Ovary (tissue), 3 donors: ENCODE data around the gene GASK1A.

Source experiments
- CTCF ChIP-seq, 3 donors: fragments of 450-650 bp in 2 of 3; fragments of 200-600 bp in 1 of 3; IDR thresholded peaks; one replicate each; pipeline versions ENCODE4 v1.5.1 to v1.8.0; 2016 to 2022; ENCODE audit warnings: antibody characterized with exemption in 3 of 3, mild to moderate bottlenecking in 1 of 3
- EP300 ChIP-seq: sonication (generic); formaldehyde crosslinking; IDR thresholded peaks from one replicate; pipeline ENCODE4 v1.6.1; 2017; ENCODE audit warnings: antibody characterized with exemption
- POLR2A ChIP-seq: fragments of 450-650 bp; IDR thresholded peaks from one replicate; pipeline ENCODE4 v1.6.1; 2017; ENCODE audit warnings: antibody characterized with exemption, mild to moderate bottlenecking, moderate library complexity
- donor health status: DM: no; HTN: no; CAD: no.

GRCh38 chr3:43013743-43014155 is 34.6 kb downstream of the GASK1A start:
- TF ChIP-seq EP300 (no peak), CTCF (IDR thresholded peaks at IDR 0.05) (no peak), POLR2A (no peak)
